K562 (cell line): ENCODE data around the gene CD6.

Experiments
- CTCF ChIP-seq, 3 experiments: IDR thresholded peaks in 2 of 3; conservative IDR thresholded peaks in 1 of 3; 2 replicates each; pipeline ENCODE4 v1.5.1; 2011 to 2012; ENCODE audit warnings: low read length in 3 of 3, mild to moderate bottlenecking in 3 of 3, control low read depth in 2 of 3, improper control_type of control experiment in 1 of 3, inconsistent platforms in 1 of 3, low read depth in 1 of 3, mixed read lengths in 1 of 3, moderate library complexity in 1 of 3; ENCODE audit not compliant: insufficient read depth in 2 of 3
- ILK ChIP-seq: fragments of 450-650 bp; IDR thresholded peaks from 2 replicates; pipeline ENCODE4 v1.6.1; 2016; ENCODE audit warnings: missing genetic modification characterization, low read depth, mild to moderate bottlenecking, missing compliant biosample characterization, moderate library complexity, borderline replicate concordance
- NFIC ChIP-seq: fragments of 450-650 bp; IDR thresholded peaks from 2 replicates; pipeline ENCODE4 v1.6.1; 2017; ENCODE audit warnings: mild to moderate bottlenecking, inconsistent platforms
- RAD21 ChIP-seq, 2 experiments: fragments of 250-450 bp in 1 of 2; fragments of 450-650 bp in 1 of 2; sonication (Bioruptor Pico) in 1 of 2; formaldehyde crosslinking in 1 of 2; IDR thresholded peaks in 1 of 2; conservative IDR thresholded peaks in 1 of 2; 2 replicates each; pipeline versions ENCODE4 v1.4.0 to v1.8.0; 2020 to 2022; ENCODE audit warnings: mild to moderate bottlenecking in 2 of 2, moderate library complexity in 1 of 2
- RBM22 ChIP-seq: fragments of 200-400 bp; formaldehyde crosslinking; IDR thresholded peaks from 2 replicates; pipeline ENCODE4 v1.6.1; 2018; ENCODE audit warnings: low read length, low read depth; ENCODE audit not compliant: poor library complexity, severe bottlenecking
- ZBTB7A ChIP-seq: IDR thresholded peaks from 2 replicates; pipeline ENCODE4 v1.6.1; 2011; ENCODE audit warnings: low read depth, mild to moderate bottlenecking, low read length, moderate library complexity, borderline replicate concordance; ENCODE audit not compliant: control insufficient read depth
- TF ChIP-seq, protein P1 (sequence below): sonication (generic); formaldehyde crosslinking; IDR thresholded peaks from 2 replicates; pipeline ENCODE4 v1.8.0; 2023; ENCODE audit warnings: mild to moderate bottlenecking, missing genetic modification reagents
- TF ChIP-seq, protein P2 (sequence below): fragments of 450-650 bp; formaldehyde crosslinking; IDR thresholded peaks from 2 replicates; pipeline ENCODE4 v1.4.0; 2022; ENCODE audit warnings: missing genetic modification characterization

DNA sequence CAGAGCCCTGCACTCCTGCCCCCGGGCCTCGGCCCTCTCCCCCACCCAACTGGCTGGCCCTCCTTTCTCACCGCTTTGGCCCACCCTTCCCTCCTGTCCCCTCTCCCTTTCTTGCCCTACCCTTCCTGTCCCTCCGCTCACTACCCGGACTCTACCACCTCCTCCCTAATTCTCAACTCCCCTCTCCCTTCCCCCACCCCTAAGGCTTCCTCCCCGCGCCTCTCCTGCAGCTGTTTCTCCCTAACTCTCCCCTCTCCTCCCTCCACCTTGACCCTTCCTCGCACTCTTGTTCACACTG, 19.9 kb upstream of the CD6 start:
- TF ChIP-seq NFIC, result no peak
- TF ChIP-seq, protein P1, sequence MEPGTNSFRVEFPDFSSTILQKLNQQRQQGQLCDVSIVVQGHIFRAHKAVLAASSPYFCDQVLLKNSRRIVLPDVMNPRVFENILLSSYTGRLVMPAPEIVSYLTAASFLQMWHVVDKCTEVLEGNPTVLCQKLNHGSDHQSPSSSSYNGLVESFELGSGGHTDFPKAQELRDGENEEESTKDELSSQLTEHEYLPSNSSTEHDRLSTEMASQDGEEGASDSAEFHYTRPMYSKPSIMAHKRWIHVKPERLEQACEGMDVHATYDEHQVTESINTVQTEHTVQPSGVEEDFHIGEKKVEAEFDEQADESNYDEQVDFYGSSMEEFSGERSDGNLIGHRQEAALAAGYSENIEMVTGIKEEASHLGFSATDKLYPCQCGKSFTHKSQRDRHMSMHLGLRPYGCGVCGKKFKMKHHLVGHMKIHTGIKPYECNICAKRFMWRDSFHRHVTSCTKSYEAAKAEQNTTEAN (CRISPR knock-in tag), result no peak
- no peak for TF ChIP-seq RBM22
- no peak for TF ChIP-seq RAD21 (CRISPR knock-in tag; conservative IDR thresholded peaks at IDR 0.05 in 1 of 2, IDR thresholded peaks at IDR 0.05 in 1 of 2)
- TF ChIP-seq, protein P2, sequence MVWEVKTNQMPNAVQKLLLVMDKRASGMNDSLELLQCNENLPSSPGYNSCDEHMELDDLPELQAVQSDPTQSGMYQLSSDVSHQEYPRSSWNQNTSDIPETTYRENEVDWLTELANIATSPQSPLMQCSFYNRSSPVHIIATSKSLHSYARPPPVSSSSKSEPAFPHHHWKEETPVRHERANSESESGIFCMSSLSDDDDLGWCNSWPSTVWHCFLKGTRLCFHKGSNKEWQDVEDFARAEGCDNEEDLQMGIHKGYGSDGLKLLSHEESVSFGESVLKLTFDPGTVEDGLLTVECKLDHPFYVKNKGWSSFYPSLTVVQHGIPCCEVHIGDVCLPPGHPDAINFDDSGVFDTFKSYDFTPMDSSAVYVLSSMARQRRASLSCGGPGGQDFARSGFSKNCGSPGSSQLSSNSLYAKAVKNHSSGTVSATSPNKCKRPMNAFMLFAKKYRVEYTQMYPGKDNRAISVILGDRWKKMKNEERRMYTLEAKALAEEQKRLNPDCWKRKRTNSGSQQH (CRISPR knock-in tag), result no peak
- TF ChIP-seq CTCF (IDR thresholded peaks at IDR 0.05 in 2 of 3, conservative IDR thresholded peaks at IDR 0.05 in 1 of 3; ENCODE audit: insufficient read depth in 2 of 3, low read depth in 1 of 3, low read length in 3 of 3), result no peak
- TF ChIP-seq ZBTB7A, result no peak
- no peak for TF ChIP-seq ILK (tag)
